T1000 (cell line): ENCODE results near the gene OR2AP1.
A peak's percentile ranks its signal among the peaks of the same experiment; 100 is the strongest.
"Not testable (repeated sequence)": the region's sequence is repeated elsewhere in the genome, so short reads cannot be mapped to it uniquely, and the experiment has no call there.

ENCODE experiments used
- DNase-seq: peaks from one replicate; lab custom pipeline; 2025; ENCODE audit warnings: mixed read lengths; lab: John Stamatoyannopoulos, UW

OR2AP1 gene

DNA sequence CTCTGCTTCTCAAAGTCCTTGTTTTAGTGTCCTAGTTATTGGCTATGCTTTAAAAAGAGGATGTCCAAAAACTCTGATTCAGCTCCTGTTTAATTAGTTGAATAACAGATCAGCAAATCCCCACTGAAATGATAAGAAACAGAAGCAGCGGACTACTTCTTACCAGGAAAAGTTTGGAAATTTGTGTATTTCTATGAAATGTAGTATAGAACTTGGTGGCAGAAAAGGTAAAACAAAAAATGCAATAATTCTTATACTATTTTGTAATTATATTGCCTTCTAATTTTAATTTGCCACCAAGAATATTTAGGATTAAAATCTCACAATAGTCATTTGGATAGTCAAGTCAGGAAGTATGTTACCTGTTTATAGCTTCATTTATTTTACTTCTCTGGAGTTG is at the start of gene OR2AP1:
OR2AP1 (plus strand) TSS at position 301 of the 400 bp plus-strand sequence. CDS start 1,947 bp downstream, outside the sequence.
- no peak for DNase-seq

DNA sequence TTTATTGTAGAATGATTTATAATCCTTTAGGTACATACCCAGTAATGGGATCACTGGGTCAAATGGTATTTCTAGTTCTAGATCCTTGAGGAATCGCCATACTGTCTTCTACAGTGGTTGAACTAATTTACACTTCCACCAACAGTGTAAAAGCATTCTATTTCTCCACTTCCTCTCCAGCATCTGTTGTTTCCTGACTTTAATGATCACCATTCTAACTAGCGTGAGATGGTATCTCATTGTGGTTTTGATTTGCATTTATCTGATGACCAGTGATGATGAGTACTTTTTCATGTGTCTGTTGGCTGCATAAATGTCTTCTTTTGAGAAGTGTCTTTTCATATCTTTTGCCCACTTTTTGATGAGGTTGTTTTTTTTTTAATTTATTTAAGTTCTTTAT is 24.0 kb upstream of the OR2AP1 start:
- DNase-seq: not testable (repeated sequence)

DNA sequence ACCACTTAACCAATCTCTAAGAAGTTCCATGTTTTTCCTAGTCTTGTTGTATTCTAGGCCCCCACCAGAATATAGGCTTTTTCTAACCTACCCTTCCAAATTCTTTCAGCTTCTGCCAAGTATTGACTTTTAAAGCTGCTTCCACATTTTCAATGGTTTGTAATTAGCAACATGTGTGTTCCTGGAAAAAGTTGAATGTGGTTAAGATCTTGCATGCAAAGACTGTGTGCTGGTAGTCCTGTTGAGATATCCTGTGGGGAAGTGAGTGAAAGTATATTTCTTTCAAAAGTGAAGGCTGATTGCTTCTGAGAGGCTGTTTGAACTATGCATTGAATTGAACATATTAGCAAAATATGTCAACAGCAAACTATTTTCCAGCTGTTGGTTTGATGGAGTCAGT is 23.5 kb upstream of the OR2AP1 start:
- no peak for DNase-seq

DNA sequence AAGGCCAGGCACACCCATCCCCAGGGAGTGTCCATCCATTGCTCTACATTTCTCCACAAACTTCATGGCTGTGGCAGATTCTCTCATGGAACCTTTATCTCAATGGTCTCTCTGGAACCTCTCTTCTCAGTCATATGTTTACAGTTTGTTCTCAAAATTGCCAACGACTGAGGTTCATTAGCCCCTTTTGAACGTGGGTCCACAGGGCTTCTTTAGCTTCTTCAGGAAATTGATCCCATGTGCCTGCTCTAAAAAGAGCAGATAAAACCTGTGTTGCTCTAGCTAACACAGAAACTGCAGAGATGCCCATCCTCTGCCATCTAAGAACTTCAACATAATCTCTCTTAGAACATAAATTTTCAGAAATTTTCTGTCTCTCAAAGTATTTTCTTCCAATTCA is 23.0 kb upstream of the OR2AP1 start, which contains the start of gene OR6C4:
OR6C4 (plus strand) TSS at position 301 of the 400 bp plus-strand sequence. CDS start 1,625 bp downstream, outside the sequence.
- DNase-seq: no peak

DNA sequence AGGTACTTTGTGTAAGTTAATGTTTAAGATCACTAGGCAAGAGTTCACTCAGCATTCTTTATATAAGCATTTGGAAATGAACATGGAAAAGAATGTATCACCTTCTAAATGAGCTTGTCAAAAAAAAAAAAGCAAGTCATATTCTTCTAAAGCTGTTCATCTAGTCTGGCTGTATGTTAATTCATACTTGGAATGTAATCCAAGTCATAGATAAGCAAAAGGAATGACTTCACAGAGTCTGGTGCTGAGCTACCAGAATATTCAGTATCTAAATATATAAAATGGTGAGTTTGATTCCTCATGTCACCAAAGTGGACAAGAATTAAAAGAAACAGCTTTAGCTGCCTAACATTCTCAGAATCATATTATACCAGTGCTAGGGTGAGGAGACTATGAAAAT is 18.0 kb upstream of the OR2AP1 start:
- no peak for DNase-seq

DNA sequence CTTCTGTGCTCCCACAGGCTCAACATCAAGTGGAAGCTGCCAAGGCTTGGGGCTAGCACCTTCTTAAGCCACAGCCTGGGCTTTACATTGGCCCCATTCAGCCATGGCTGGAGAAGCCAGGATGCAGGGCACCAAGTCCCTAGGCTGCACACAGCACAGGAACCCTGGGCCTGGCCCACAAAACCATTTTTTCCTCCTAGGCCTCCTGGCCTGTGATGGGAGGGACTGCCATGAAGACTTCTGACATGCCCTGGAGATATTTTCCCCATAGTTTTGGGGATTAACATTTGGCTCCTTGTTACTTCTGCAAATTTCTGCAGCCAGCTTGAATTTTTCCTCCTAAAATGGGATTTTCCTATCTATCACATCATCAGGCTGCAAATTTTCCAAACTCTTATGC is 2.2 kb upstream of the OR2AP1 start:
- not testable (repeated sequence) for DNase-seq

DNA sequence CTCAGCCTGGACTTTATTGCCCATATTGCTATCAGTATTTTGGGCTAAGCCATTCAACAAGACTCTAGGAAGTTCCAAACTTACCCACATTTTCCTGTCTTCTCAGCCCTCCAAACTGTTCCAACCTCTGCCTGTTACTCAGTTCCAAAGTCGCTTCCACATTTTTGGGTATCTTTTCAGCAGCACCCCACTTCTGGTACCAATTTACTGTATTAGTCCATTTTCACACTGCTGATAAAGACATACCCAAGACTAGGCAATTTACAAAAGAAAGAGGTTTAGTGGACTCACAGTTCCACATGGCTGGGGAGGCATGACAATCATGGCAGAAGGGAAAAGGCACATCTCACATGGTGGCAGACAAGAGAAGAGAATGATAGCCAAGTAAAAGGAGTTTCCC is 1.6 kb upstream of the OR2AP1 start:
- not testable (repeated sequence) for DNase-seq

DNA sequence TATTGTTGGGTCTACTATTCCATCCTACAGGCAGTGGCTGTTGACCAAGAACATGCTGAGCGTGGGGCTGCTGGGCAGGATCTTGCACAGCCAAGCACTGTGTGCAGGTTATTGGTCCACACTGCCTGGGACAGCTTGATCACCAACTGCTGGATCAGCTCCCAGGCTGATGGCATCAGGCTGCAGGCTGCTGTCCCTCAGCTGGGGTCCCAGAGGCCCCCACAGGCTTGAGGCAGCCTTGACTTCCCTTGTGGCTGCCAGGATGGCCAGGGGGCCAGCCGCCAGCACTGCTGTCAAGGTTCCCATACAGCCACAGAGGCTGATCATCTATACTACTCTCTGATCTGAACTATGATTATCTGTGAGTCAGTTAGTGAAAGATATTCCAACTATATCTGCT is 9.8 kb downstream of the OR2AP1 start:
- DNase-seq: no peak

DNA sequence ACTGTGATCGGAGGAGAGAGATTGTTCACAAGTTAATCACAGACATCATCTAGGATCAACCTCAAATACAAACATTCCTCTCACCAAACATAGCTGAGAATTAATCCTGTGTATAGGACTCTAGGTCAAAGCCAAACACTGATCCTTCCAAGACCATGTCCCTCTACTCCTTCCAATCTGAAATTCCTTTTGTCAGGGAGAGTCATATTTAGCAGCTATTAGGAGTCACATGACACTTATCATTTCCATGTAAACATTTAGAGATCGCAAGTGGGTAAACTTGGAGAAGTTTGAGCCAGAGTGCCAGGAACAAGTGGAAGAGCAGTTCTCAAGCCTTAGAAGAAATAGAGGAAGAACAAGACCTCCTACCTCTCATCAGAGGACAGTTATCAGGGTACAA is 13.5 kb downstream of the OR2AP1 start:
- DNase-seq: no peak

DNA sequence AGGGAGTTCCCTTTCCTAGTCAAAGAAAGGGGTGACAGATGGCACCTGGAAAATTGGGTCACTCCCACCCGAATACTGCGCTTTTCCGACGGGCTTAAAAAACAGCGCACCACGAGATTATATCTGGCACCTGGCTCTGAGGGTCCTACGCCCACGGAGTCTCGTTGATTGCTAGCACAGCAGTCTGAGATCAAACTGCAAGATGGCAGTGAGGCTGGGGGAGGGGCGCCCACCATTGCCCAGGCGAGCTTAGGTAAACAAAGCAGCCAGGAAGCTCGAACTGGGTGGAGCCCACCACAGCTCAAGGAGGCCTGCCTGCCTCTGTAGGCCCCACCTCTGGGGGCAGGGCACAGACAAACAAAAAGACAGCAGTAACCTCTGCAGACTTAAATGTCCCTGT is 17.9 kb downstream of the OR2AP1 start:
- DNase-seq: not testable (repeated sequence)

DNA sequence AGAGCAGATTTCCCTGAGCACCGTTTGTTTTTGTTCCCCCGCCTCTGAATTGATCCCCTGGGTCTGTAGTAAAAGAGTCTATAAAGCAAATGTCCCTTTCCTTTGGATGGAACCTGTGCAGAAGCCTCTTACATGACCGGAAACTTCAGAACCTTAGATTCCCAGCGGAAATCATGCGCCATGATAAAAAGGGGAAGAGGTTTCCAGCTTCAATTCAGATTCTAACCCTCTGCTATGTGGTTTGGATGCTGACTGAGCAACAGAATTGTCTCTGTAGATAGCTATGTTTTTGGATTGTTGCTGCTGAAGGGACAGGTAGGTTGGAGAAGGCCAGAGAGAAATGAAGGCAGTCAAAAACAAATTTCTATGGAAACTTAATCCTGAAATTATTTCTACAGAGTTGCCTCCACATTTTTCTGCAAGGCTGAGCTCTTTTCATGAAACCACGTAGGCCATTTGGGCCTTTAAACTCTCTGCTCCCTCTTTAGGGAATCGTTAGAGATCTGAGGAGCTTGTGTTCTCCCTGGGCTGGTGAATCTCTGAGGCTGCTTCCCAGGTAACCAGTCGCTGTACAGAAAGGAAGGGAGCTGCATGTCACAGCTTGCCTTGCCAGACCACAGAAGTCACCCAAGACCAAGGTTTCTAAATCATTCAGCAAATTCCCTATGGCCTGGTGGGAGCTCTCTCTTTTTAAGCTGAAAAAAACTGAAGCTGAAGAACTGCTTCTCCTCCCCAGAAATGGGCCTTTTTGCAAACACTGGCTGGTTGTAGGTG is 35.7 kb downstream of the OR2AP1 start:
- no peak for DNase-seq

DNA sequence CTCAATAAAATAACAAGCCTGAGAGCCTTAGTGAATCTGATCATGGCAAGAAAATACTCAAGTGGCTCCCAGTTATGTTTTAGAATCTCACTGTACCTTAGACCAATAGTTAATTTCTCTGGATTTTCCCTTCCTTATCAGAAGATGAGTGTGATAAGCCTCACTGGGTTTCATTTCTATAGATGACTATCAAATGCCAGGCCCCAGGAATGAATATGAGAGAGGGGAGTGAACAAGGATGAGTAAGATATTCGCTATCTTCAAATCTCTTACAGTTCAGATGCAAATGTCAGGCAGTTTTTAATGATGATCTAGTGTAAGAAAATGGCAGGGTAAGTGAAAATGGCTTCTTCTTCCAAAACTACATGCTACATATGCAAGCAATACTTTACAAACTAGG is 38.3 kb downstream of the OR2AP1 start:
- no peak for DNase-seq

DNA sequence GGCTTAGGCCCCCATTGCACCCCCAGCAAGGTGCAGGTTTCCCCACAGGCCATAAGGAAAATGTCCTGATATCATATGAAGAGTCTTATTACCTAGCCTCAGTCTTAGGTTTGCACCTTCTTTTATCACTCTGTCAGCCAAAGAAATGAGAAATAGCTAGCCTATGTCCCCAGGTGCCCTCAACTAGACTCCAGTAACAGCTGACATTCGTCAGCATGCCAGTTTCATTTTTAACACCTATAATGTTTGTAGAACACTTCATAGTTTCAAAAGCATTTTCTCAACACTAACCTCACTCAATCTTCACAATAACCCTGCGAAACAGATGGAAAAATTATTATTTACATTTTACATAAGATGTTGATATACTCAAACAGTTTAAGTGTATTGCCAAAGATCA is 40.4 kb downstream of the OR2AP1 start:
- no peak for DNase-seq

DNA sequence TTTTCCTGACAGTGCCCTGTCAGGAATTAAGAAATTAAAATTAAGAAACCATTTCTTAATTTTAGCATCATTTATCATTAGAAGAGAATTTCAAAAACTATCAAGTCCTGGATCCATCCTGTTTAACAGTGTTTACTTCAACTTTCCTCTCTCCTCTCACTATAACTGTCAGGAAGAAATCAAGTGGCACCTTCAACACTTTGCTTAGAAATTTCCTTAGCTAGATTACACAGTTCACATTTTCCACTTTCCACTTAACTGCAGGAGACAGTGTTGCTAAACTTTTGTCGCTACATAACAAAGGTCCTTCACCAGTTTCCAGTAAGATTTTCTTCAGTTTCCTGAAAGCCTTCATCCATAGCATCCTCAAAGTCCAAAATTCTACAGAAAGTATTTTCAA is 42.5 kb downstream of the OR2AP1 start:
- DNase-seq: no peak

DNA sequence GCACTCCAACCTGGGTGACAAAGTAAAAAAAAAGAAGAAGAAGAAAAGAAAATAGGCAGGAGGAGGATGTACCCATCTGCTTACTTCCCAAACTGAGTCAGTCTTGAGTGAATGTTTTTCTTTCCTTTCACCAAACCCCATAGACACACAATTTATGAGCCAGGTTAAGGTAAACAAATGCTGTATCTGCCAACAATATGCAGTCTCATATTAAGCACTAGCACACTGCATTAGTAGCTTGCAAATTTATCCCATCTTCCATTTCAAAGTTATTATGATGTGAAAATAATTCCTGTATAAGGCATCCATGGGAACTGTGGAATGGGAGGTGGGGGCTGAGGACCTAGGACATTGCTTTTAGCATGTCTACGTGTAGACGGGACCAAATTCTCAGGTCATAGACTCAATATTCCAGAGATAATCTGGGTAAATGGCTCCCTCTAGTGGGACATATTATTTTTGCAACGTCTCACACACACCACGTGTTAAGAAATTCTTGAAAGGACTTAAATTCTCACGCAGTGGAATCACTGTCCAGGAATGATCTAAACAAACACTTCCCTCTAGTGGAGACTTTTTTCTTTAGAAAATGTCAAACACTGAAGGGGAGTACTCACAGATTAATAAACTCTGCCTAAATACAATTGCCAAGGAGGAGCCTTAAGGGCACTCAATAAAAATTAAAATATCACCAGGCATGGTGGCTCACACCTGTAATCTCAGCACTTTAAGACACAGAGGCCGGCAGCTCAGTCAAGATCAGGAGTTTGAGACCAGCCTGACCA is 47.3 kb downstream of the OR2AP1 start:
- peak; percentile 34 for DNase-seq

DNA sequence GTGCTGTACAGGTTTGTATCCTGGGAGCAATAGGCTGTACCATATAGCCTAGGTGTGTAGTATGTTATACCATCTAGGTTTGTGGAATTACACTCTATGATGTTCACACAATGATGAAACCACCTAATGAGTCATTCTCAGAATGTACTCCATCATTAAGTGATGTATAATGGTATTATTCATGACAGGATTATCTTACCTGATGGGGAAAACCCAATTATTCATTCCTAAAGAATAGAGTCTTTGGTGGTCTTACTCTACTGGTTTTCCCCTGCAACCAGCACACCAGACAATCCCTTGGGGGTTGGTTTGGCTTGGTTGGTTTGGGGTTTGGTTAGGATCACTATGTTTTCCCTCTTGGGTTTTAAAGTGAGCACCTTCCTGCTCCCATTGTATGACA is 51.8 kb downstream of the OR2AP1 start:
- DNase-seq: no peak
